ENCODE data around the gene DCDC2.

Gene DCDC2

GRCh38 chr6:24355393-24355792 is 2.5 kb downstream of the DCDC2 start:
- no peak for TF ChIP-seq CTCF (IDR thresholded peaks at IDR 0.05)

- TF ChIP-seq CTCF (IDR thresholded peaks at IDR 0.05), result no peak
Observed at GRCh38 chr6:24353861-24354260, 4.0 kb downstream of the DCDC2 start.

- TF ChIP-seq CTCF (IDR thresholded peaks at IDR 0.05), result no peak
Observed at GRCh38 chr6:24352434-24352833, 5.4 kb downstream of the DCDC2 start.

GRCh38 chr6:24344976-24345375 is 12.9 kb downstream of the DCDC2 start:
- no peak for TF ChIP-seq CTCF (IDR thresholded peaks at IDR 0.05)

- TF ChIP-seq CTCF (IDR thresholded peaks at IDR 0.05), result no peak
Observed at GRCh38 chr6:24340998-24341938, 16.6 kb downstream of the DCDC2 start.

GRCh38 chr6:24339932-24340331 is 17.9 kb downstream of the DCDC2 start:
- no peak for TF ChIP-seq CTCF (IDR thresholded peaks at IDR 0.05)

- TF ChIP-seq CTCF (IDR thresholded peaks at IDR 0.05), result no peak
Observed at GRCh38 chr6:24334285-24334684, 23.6 kb downstream of the DCDC2 start.

All from LNCAP (cell line).